ENCODE results near the gene SPATA22. TPM values are rescaled to one million over a fixed set of nuclear protein-coding genes. Genes with fewer than 3 reads are reported as not detected.
A peak's percentile ranks its signal among the peaks of the same experiment; 100 is the strongest.

The SPATA22 gene
- total and polyA plus RNA-seq, 2 of the 4 experiments (the other 2 are of a cell fraction), result 0.18 to 0.29 TPM

DNA sequence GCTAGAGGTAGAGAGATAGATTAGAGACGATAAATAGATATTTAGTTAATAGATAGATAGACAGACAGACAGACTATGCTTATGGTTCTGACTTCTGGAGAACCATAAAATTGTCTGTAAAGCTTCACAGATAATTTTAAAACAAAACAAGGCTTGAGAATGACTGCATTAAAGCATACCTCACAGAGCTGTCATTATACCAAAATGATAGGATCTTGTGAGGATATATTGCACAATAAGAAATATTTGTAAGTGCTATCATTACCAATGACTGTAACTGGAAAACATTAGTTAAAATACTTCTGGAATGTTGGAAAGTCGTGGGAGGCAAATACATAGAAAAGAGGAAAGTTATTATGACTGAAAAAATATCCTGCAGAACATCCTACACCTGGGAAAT, 69.8 kb downstream of the SPATA22 start:
- Histone ChIP-seq H3K9me1 (ENCODE audit: insufficient read depth, low read length) (no peaks in the 10 kb centered on the region), H3K27me3 (ENCODE audit: control insufficient read depth, insufficient read depth, low read length) (no peaks in the 10 kb centered on the region), H3K9me3 (ENCODE audit: control insufficient read depth, insufficient read depth, low read length) (peaks cover 5% of the 10 kb centered on the region; the same call in 1 of the 2 replicates), H4K8ac (ENCODE audit: low read depth in 2 of 2, low read length in 2 of 2) (no peak overlapping the region), H2AFZ (replicated peaks; ENCODE audit: low read length, poor library complexity) (no peak overlapping the region), H2BK15ac (ENCODE audit: low read depth, low read length) (no peak overlapping the region), H2BK5ac (ENCODE audit: low read depth, low read length, poor library complexity, severe bottlenecking) (no peak overlapping the region), H3K4me2 (ENCODE audit: low read depth, low read length) (no peak overlapping the region), H3K14ac (replicated peaks; ENCODE audit: low read depth, low read length) (no peak overlapping the region), H3K56ac (ENCODE audit: extremely low read depth, insufficient read depth, low read length) (no peak overlapping the region), H4K91ac (ENCODE audit: insufficient read depth, low read depth, low read length) (no peak overlapping the region), H3K4ac (ENCODE audit: low read depth, low read length) (no peak overlapping the region), H3K79me1 (ENCODE audit: low read depth in 1 of 2, low read length in 2 of 2) (no peaks in the 10 kb centered on the region), H3K4me1 (ENCODE audit: control insufficient read depth, insufficient read depth, low read length) (no peaks in the 10 kb centered on the region), H2BK120ac (ENCODE audit: low read depth, low read length) (no peak overlapping the region), H2AK9ac (replicated peaks; ENCODE audit: low read depth, low read length, poor library complexity) (no peak overlapping the region), H3K4me3 (ENCODE audit: insufficient read depth, low read depth, low read length) (no peak overlapping the region), H3K36me3 (ENCODE audit: control insufficient read depth, insufficient read depth, low read length) (no peaks in the 10 kb centered on the region), H3K23ac (ENCODE audit: low read depth, low read length) (no peak overlapping the region), H3K27ac (ENCODE audit: insufficient read depth, low read length) (no peak overlapping the region), H2BK20ac (ENCODE audit: low read depth, low read length) (no peak overlapping the region), H3K18ac (ENCODE audit: low read depth, low read length) (no peak overlapping the region), H4K5ac (ENCODE audit: low read depth, low read length) (no peak overlapping the region), H2AK5ac (ENCODE audit: low read depth, low read length) (no peak overlapping the region), H3K9ac (ENCODE audit: low read depth, low read length) (no peak overlapping the region), H4K20me1 (ENCODE audit: insufficient read depth, low read length) (no peaks in the 10 kb centered on the region)
- dilution Hi-C loops (cut with HindIII; ENCODE audit: low sequenced_read_pairs, unreplicated experiment) (no loop called here), in situ Hi-C loops (cut with MboI; ENCODE audit: low sequenced_read_pairs) (no loop called here), intact Hi-C loops (cut with micrococcal nuclease) (no loop called here)
- TF ChIP-seq, protein P1, sequence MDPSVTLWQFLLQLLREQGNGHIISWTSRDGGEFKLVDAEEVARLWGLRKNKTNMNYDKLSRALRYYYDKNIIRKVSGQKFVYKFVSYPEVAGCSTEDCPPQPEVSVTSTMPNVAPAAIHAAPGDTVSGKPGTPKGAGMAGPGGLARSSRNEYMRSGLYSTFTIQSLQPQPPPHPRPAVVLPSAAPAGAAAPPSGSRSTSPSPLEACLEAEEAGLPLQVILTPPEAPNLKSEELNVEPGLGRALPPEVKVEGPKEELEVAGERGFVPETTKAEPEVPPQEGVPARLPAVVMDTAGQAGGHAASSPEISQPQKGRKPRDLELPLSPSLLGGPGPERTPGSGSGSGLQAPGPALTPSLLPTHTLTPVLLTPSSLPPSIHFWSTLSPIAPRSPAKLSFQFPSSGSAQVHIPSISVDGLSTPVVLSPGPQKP (IDR thresholded peaks at IDR 0.05; ENCODE audit: borderline replicate concordance, low read depth, low read length), result no peak
- TF ChIP-seq CHD1 (IDR thresholded peaks at IDR 0.05; ENCODE audit: low read depth, low read length), result no peak
- TF ChIP-seq CEBPB (IDR thresholded peaks at IDR 0.05; ENCODE audit: low read depth, low read length), result peak; percentile 26; the same call in 1 of the 2 replicates
- TF ChIP-seq RAD21 (IDR thresholded peaks at IDR 0.05; ENCODE audit: low read length), result no peak
- TF ChIP-seq MAZ (IDR thresholded peaks at IDR 0.05; ENCODE audit: borderline replicate concordance, low read depth, low read length), result no peak
- no peak for TF ChIP-seq MXI1 (IDR thresholded peaks at IDR 0.05; ENCODE audit: borderline replicate concordance, low read depth, low read length)
- no peak for TF ChIP-seq NFE2L2 (IDR thresholded peaks at IDR 0.05; ENCODE audit: low read depth, low read length)
- TF ChIP-seq BHLHE40 (IDR thresholded peaks at IDR 0.05; ENCODE audit: low read depth, low read length), result no peak
- ATAC-seq (ENCODE audit: low read depth), result no peak
- CTCF ChIA-PET, result no interaction called here
- POLR2A ChIA-PET (ENCODE audit: unreplicated experiment), result no interaction called here
- no TSS peak for BruUV-seq (replicated peaks)
- WGBS, 2 experiments (ENCODE audit: extremely low coverage in 2 of 2, insufficient read length in 1 of 2), result no CpG with 5 or more reads among the region's 2 CpGs
- DNase-seq, result no peak

Data from IMR-90 (cell line).